Hepatocyte (in vitro differentiated cells): ENCODE measurements around the gene IRF1. TPM values are rescaled to one million over a fixed set of nuclear protein-coding genes. Genes with fewer than 3 reads are reported as not detected.

Experiments used
- DNase-seq: peaks from one replicate; pipeline ENCODE4 v3.0.0-alpha.2; 2016; ENCODE audit warnings: low spot score
- H2AFZ ChIP-seq: fragments of 200-600 bp; sonication (generic); 2 replicates; pipeline ENCODE4 v1.6.0; 2016; ENCODE audit warnings: antibody characterized with exemption, mild to moderate bottlenecking
- H3K27ac ChIP-seq: fragments of 200-600 bp; sonication (generic); 2 replicates; pipeline ENCODE4 v1.5.1; 2016; ENCODE audit warnings: mild to moderate bottlenecking
- H3K27me3 ChIP-seq: fragments of 200-600 bp; sonication (generic); 2 replicates; pipeline ENCODE4 v1.6.1; 2016
- H3K36me3 ChIP-seq: fragments of 200-600 bp; sonication (generic); replicated peaks from 2 replicates; pipeline ENCODE4 v1.5.1; 2016; ENCODE audit warnings: low read depth; ENCODE audit not compliant: insufficient read depth
- H3K4me1 ChIP-seq: fragments of 200-600 bp; sonication (generic); 2 replicates; pipeline ENCODE4 v1.5.1; 2016; ENCODE audit warnings: mild to moderate bottlenecking, moderate library complexity; ENCODE audit not compliant: insufficient read depth
- H3K4me2 ChIP-seq: fragments of 200-600 bp; sonication (generic); 2 replicates; pipeline ENCODE4 v1.6.0; 2016
- H3K4me3 ChIP-seq: fragments of 200-600 bp; sonication (generic); 2 replicates; pipeline ENCODE4 v1.5.1; 2016; ENCODE audit warnings: mild to moderate bottlenecking
- H3K79me2 ChIP-seq: fragments of 200-600 bp; sonication (generic); 2 replicates; pipeline ENCODE4 v1.6.0; 2017; ENCODE audit warnings: mild to moderate bottlenecking
- H3K9me2 ChIP-seq: fragments of 200-600 bp; sonication (generic); replicated peaks from 2 replicates; pipeline ENCODE4 v1.6.0; 2017; ENCODE audit warnings: mild to moderate bottlenecking; ENCODE audit not compliant: insufficient read depth
- H3K9me3 ChIP-seq: fragments of 200-600 bp; sonication (generic); 2 replicates; pipeline ENCODE4 v1.5.1; 2016; ENCODE audit warnings: low read depth, mild to moderate bottlenecking
- H4K20me1 ChIP-seq: fragments of 200-600 bp; sonication (generic); 2 replicates; pipeline ENCODE4 v1.6.0; 2016; ENCODE audit warnings: mild to moderate bottlenecking; ENCODE audit not compliant: insufficient read depth, poor library complexity, severe bottlenecking
- CTCF ChIP-seq: fragments of 200-600 bp; sonication (generic); IDR thresholded peaks from 2 replicates; pipeline ENCODE4 v1.5.1; 2016; ENCODE audit warnings: antibody characterized with exemption, mild to moderate bottlenecking; ENCODE audit not compliant: poor library complexity
- EZH2 ChIP-seq: fragments of 200-600 bp; sonication (generic); IDR thresholded peaks from 2 replicates; pipeline ENCODE4 v1.6.1; 2016; ENCODE audit warnings: antibody characterized with exemption, mild to moderate bottlenecking, borderline replicate concordance
- EZH2phosphoT487 ChIP-seq: fragments of 200-600 bp; sonication (generic); IDR thresholded peaks from one replicate; pipeline ENCODE4 v1.6.1; 2018; ENCODE audit warnings: antibody characterized with exemption, mild to moderate bottlenecking, low read depth, moderate library complexity; ENCODE audit not compliant: unreplicated experiment, severe bottlenecking
- WGBS: methylation state at CpG from one replicate; pipeline ENCODE4 v1.1.6; 2016; ENCODE audit warnings: low lambda C conversion rate; ENCODE audit errors: missing lambda C conversion rate; 5-methylcytosine and 5-hydroxymethylcytosine counted together
- polyA plus RNA-seq: library from polyadenylated mRNA; unstranded; fragments of >200 nt; fragmentation: Nextera tagmentation; extraction: Ambion mirVana; gene quantifications from 2 replicates; pipeline ENCODE4 v1.2.1, GENCODE V29; 2016
- total RNA-seq: library from RNA; depleted of rRNA; stranded (reverse); fragments of >200 nt; gene quantifications from 2 replicates; pipeline ENCODE4 v1.2.3, GENCODE V29; 2014

IRF1 gene
- total and polyA plus RNA-seq, 2 experiments from 2014 or later, result 30.9 to 35.8 TPM

GRCh38 chr5:132488590-132488989 lies 2.0 kb downstream of the IRF1 start:
- H3K9me3 ChIP-seq, result no peaks in the 10 kb centered on the region
- no peak overlapping the region for H2AFZ ChIP-seq
- WGBS, result 73% methylated on average over 2 of the region's 2 CpGs
- H3K4me2 ChIP-seq, result peak overlapping the region; percentile 100
- H3K79me2 ChIP-seq, result peaks cover 28% of the 10 kb centered on the region
- peaks cover 25% of the 10 kb centered on the region for H4K20me1 ChIP-seq
- H3K27ac ChIP-seq, result no peak overlapping the region
- H3K4me1 ChIP-seq, result peaks cover 18% of the 10 kb centered on the region
- peak; percentile 1 for DNase-seq
- H3K4me3 ChIP-seq, result no peak overlapping the region
- no peaks in the 10 kb centered on the region for H3K27me3 ChIP-seq
- H3K9me2 ChIP-seq, result no peaks in the 10 kb centered on the region
- no peak for TF ChIP-seq CTCF
- TF ChIP-seq EZH2phosphoT487, result no peak
- TF ChIP-seq EZH2, result no peak
- no peaks in the 10 kb centered on the region for H3K36me3 ChIP-seq

- H3K27me3 ChIP-seq, result no peaks in the 10 kb centered on the region
- 89% methylated on average over 3 of the region's 3 CpGs for WGBS
- no peaks in the 10 kb centered on the region for H3K36me3 ChIP-seq
- H3K9me3 ChIP-seq, result no peaks in the 10 kb centered on the region
- H2AFZ ChIP-seq, result no peak overlapping the region
- H3K9me2 ChIP-seq, result no peaks in the 10 kb centered on the region
- TF ChIP-seq EZH2 (no peak), EZH2phosphoT487 (no peak), CTCF (no peak)
- peaks cover 28% of the 10 kb centered on the region for H3K79me2 ChIP-seq
- peak overlapping the region; percentile 100 for H3K4me2 ChIP-seq
- H4K20me1 ChIP-seq, result peaks cover 25% of the 10 kb centered on the region
- peak; percentile 2 for DNase-seq
- peaks cover 18% of the 10 kb centered on the region for H3K4me1 ChIP-seq
- no peak overlapping the region for H3K4me3 ChIP-seq
- H3K27ac ChIP-seq, result no peak overlapping the region
Observed at GRCh38 chr5:132487841-132488555, 2.6 kb downstream of the IRF1 start.

- WGBS, result 96% methylated on average over 4 of the region's 4 CpGs
- H3K9me3 ChIP-seq, result no peaks in the 10 kb centered on the region
- TF ChIP-seq CTCF, result no peak
- TF ChIP-seq EZH2phosphoT487, result no peak
- TF ChIP-seq EZH2, result no peak
- H3K27me3 ChIP-seq, result no peaks in the 10 kb centered on the region
- peaks cover 18% of the 10 kb centered on the region for H3K4me1 ChIP-seq
- H4K20me1 ChIP-seq, result peaks cover 25% of the 10 kb centered on the region
- no peak overlapping the region for H3K4me2 ChIP-seq
- no peaks in the 10 kb centered on the region for H3K36me3 ChIP-seq
- H3K79me2 ChIP-seq, result peaks cover 28% of the 10 kb centered on the region
- H2AFZ ChIP-seq, result no peak overlapping the region
- H3K27ac ChIP-seq, result no peak overlapping the region
- no peaks in the 10 kb centered on the region for H3K9me2 ChIP-seq
- no peak for DNase-seq
- H3K4me3 ChIP-seq, result no peak overlapping the region
Observed at GRCh38 chr5:132487095-132487428, 3.5 kb downstream of the IRF1 start.
